HepG2 (cell line): ENCODE results near the gene TCF25. TPM values are rescaled to one million over a fixed set of nuclear protein-coding genes. Genes with fewer than 3 reads are reported as not detected.

Experiments
- CBX1 ChIP-seq: IDR thresholded peaks from one replicate; pipeline ENCODE4 v1.6.1; 2016; ENCODE audit warnings: antibody characterized with exemption, low read depth
- HNF4G ChIP-seq, 2 experiments: sonication (generic) in 1 of 2; formaldehyde crosslinking in 1 of 2; IDR thresholded peaks; 2 replicates each; pipeline versions ENCODE4 v1.4.0 to v1.6.1; 2011 to 2020; ENCODE audit warnings: borderline replicate concordance in 2 of 2, low read depth in 2 of 2, mild to moderate bottlenecking in 2 of 2, low read length in 1 of 2, missing genetic modification reagents in 1 of 2, moderate library complexity in 1 of 2
- MED13 ChIP-seq: sonication (generic); formaldehyde crosslinking; IDR thresholded peaks from 2 replicates; pipeline ENCODE4 v1.5.0; 2020; ENCODE audit warnings: missing genetic modification reagents
- MZF1 ChIP-seq: sonication (generic); formaldehyde crosslinking; IDR thresholded peaks from 2 replicates; pipeline ENCODE4 v1.8.1; 2023; ENCODE audit warnings: mild to moderate bottlenecking, missing genetic modification reagents, borderline replicate concordance
- RCOR2 ChIP-seq: IDR thresholded peaks from 2 replicates; pipeline ENCODE4 v1.6.1; 2016; ENCODE audit warnings: missing biosample characterization, missing genetic modification reagents
- SALL2 ChIP-seq: sonication (generic); formaldehyde crosslinking; IDR thresholded peaks from 2 replicates; pipeline ENCODE4 v1.8.1; 2023; ENCODE audit warnings: mild to moderate bottlenecking, missing genetic modification reagents, inconsistent platforms
- ZNF430 ChIP-seq: sonication (generic); formaldehyde crosslinking; IDR thresholded peaks from 2 replicates; pipeline ENCODE4 v1.9.0; 2021; ENCODE audit warnings: mild to moderate bottlenecking, missing genetic modification reagents
- ZNF790 ChIP-seq: sonication (generic); formaldehyde crosslinking; IDR thresholded peaks from 2 replicates; pipeline ENCODE4 v1.8.0; 2022; ENCODE audit warnings: missing genetic modification reagents, mild to moderate bottlenecking, borderline replicate concordance
- polyA plus RNA-seq, 8 experiments: library from polyadenylated mRNA; depleted of rRNA in 3 of 8; stranded (reverse) in 7 of 8; unstranded in 1 of 8; fragments of >200 nt; fragmentation: Illumina TruSeq in 4 of 8; extraction: Trizol in 4 of 8; gene quantifications; 2 replicates each; pipeline versions ENCODE4 v1.2.1 to v1.2.3, GENCODE V29; 2011 to 2016; ENCODE audit warnings: low read depth in 4 of 8, missing spikeins in 1 of 8, mixed read lengths in 1 of 8; ENCODE audit not compliant: insufficient read depth in 1 of 8
- total RNA-seq, 5 experiments: library from RNA; depleted of rRNA; stranded (reverse); fragments of >200 nt; fragmentation: Illumina TruSeq; extraction: Trizol; gene quantifications; 2 replicates each; pipeline ENCODE4 v1.2.3, GENCODE V29; 2016; ENCODE audit warnings: low read depth in 1 of 5
- TF ChIP-seq, protein P1 (sequence below): sonication (generic); formaldehyde crosslinking; IDR thresholded peaks from 2 replicates; pipeline ENCODE4 v1.5.0; 2020; ENCODE audit warnings: mild to moderate bottlenecking, missing genetic modification reagents
- TF ChIP-seq, protein P2 (sequence below): sonication (generic); formaldehyde crosslinking; IDR thresholded peaks from 2 replicates; pipeline ENCODE4 v1.8.0; 2022; ENCODE audit warnings: mild to moderate bottlenecking, missing genetic modification reagents; ENCODE audit not compliant: insufficient replicate concordance
- TF ChIP-seq, protein P3 (sequence below): sonication (generic); formaldehyde crosslinking; IDR thresholded peaks from 2 replicates; pipeline ENCODE4 v1.5.0; 2020; ENCODE audit warnings: missing genetic modification reagents
- TF ChIP-seq, protein P4 (sequence below): sonication (generic); formaldehyde crosslinking; IDR thresholded peaks from 2 replicates; pipeline ENCODE4 v1.8.1; 2023; ENCODE audit warnings: mild to moderate bottlenecking, missing genetic modification reagents

Gene TCF25
- total and polyA plus RNA-seq, 2 of the 13 experiments (the other 11 are each of a cell fraction or from before 2014, with no cell fraction given) = 138 to 206 TPM

DNA sequence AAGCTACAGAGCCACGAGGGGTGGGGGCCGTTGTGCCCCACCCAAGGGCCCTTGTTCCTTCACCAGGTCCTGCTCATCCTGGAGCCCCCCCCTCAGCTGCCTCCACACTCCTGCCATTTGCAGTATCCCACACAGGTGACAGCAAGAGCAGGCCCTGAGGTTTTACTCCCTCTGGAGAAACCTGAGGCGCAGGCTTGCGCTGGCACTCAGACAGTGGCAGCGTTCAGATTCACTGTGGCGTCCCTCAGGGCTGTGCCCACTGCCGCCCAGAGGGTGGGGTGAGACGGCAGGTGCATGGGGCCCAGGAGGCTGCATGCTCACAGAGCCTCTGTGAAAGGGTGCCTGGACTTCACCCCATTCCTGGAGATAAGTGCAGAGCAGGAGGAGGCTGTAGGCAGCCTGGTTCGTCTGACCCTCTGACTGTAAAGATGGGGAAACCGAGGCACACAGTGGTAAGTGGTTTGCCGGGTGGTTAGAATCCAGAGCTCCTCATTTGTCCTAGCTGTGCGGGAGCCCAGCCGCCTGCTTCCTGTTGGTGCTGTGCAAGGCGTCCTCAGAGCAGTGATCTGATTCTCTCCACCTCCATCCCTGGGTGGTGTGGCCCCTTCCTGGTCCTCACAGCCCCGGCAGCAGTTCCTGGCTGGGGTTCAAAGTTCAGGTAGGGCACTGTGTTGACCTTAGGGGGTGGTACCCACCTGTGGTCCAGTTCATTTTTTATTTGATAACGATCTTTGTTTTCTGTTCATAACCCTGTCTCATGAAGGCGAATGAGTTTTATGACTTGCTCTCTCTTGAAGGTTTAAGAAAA, 43.6 kb upstream of the TCF25 start (continued):
- TF ChIP-seq, protein P1, sequence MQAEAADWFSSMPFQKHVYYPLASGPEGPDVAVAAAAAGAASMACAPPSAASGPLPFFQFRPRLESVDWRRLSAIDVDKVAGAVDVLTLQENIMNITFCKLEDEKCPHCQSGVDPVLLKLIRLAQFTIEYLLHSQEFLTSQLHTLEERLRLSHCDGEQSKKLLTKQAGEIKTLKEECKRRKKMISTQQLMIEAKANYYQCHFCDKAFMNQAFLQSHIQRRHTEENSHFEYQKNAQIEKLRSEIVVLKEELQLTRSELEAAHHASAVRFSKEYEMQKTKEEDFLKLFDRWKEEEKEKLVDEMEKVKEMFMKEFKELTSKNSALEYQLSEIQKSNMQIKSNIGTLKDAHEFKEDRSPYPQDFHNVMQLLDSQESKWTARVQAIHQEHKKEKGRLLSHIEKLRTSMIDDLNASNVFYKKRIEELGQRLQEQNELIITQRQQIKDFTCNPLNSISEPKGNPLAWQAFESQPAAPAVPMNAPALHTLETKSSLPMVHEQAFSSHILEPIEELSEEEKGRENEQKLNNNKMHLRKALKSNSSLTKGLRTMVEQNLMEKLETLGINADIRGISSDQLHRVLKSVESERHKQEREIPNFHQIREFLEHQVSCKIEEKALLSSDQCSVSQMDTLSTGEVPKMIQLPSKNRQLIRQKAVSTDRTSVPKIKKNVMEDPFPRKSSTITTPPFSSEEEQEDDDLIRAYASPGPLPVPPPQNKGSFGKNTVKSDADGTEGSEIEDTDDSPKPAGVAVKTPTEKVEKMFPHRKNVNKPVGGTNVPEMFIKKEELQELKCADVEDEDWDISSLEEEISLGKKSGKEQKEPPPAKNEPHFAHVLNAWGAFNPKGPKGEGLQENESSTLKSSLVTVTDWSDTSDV (CRISPR knock-in tag) = no peak
- TF ChIP-seq HNF4G (IDR thresholded peaks at IDR 0.05; ENCODE audit: borderline replicate concordance, low read depth, low read length) = peak; percentile 75; the same call in 1 of the 2 replicates
- peak; percentile 75; the same call in 1 of the 2 replicates for TF ChIP-seq HNF4G (CRISPR knock-in tag; IDR thresholded peaks at IDR 0.05; ENCODE audit: borderline replicate concordance, low read depth)
- no peak for TF ChIP-seq CBX1
- TF ChIP-seq RCOR2 (CRISPR knock-in tag) = peak; percentile 41; the same call in 1 of the 2 replicates
- TF ChIP-seq SALL2 = no peak; the same call in 1 of the 2 replicates
- peak; percentile 71; the same call in 1 of the 2 replicates for TF ChIP-seq MED13 (CRISPR knock-in tag)
- TF ChIP-seq MZF1 (CRISPR knock-in tag) = no peak
- peak; percentile 60; the same call in 1 of the 2 replicates for TF ChIP-seq ZNF790 (CRISPR knock-in tag)
- TF ChIP-seq, protein P2, sequence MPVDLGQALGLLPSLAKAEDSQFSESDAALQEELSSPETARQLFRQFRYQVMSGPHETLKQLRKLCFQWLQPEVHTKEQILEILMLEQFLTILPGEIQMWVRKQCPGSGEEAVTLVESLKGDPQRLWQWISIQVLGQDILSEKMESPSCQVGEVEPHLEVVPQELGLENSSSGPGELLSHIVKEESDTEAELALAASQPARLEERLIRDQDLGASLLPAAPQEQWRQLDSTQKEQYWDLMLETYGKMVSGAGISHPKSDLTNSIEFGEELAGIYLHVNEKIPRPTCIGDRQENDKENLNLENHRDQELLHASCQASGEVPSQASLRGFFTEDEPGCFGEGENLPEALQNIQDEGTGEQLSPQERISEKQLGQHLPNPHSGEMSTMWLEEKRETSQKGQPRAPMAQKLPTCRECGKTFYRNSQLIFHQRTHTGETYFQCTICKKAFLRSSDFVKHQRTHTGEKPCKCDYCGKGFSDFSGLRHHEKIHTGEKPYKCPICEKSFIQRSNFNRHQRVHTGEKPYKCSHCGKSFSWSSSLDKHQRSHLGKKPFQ (CRISPR knock-in tag) = no peak
- peak; percentile 77; the same call in 1 of the 2 replicates for TF ChIP-seq ZNF430 (CRISPR knock-in tag)
- TF ChIP-seq, protein P3, sequence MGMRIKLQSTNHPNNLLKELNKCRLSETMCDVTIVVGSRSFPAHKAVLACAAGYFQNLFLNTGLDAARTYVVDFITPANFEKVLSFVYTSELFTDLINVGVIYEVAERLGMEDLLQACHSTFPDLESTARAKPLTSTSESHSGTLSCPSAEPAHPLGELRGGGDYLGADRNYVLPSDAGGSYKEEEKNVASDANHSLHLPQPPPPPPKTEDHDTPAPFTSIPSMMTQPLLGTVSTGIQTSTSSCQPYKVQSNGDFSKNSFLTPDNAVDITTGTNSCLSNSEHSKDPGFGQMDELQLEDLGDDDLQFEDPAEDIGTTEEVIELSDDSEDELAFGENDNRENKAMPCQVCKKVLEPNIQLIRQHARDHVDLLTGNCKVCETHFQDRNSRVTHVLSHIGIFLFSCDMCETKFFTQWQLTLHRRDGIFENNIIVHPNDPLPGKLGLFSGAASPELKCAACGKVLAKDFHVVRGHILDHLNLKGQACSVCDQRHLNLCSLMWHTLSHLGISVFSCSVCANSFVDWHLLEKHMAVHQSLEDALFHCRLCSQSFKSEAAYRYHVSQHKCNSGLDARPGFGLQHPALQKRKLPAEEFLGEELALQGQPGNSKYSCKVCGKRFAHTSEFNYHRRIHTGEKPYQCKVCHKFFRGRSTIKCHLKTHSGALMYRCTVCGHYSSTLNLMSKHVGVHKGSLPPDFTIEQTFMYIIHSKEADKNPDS = 0 out of 2 replicates have a peak, but pooled peaks have one; percentile 59
- TF ChIP-seq, protein P4, sequence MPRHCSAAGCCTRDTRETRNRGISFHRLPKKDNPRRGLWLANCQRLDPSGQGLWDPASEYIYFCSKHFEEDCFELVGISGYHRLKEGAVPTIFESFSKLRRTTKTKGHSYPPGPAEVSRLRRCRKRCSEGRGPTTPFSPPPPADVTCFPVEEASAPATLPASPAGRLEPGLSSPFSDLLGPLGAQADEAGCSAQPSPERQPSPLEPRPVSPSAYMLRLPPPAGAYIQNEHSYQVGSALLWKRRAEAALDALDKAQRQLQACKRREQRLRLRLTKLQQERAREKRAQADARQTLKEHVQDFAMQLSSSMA = no peak; the same call in 1 of the 2 replicates
